Mesendoderm (in vitro differentiated cells): ENCODE measurements around the gene PARP6.

Source experiments
- DNase-seq: peaks from one replicate; pipeline ENCODE4 v3.0.0; 2013
- H2AK5ac ChIP-seq: 2 replicates; pipeline ENCODE4 v1.6.1; 2013; ENCODE audit warnings: low read length, inconsistent platforms
- H2BK120ac ChIP-seq: 2 replicates; pipeline ENCODE4 v1.6.1; 2013; ENCODE audit warnings: low read depth, mild to moderate bottlenecking, low read length, moderate library complexity, mixed read lengths
- H2BK15ac ChIP-seq: replicated peaks from 2 replicates; pipeline ENCODE4 v1.6.1; 2013; ENCODE audit warnings: low read depth, mild to moderate bottlenecking, moderate library complexity
- H2BK5ac ChIP-seq: 2 replicates; pipeline ENCODE4 v1.6.1; 2013; ENCODE audit warnings: low read length, inconsistent platforms
- H3K18ac ChIP-seq: 2 replicates; pipeline ENCODE4 v1.6.1; 2013; ENCODE audit warnings: mild to moderate bottlenecking, low read length, mixed read lengths
- H3K23ac ChIP-seq: one replicate; pipeline ENCODE4 v1.6.1; 2013; ENCODE audit warnings: low read length
- H3K27ac ChIP-seq: 2 replicates; pipeline ENCODE4 v1.5.1; 2013; ENCODE audit warnings: low read depth, mild to moderate bottlenecking, inconsistent platforms, low read length, moderate library complexity
- H3K27me3 ChIP-seq: 2 replicates; pipeline ENCODE4 v1.6.1; 2013; ENCODE audit warnings: low read length, control low read depth, mild to moderate bottlenecking, inconsistent platforms; ENCODE audit not compliant: insufficient read depth, poor library complexity
- H3K36me3 ChIP-seq: 2 replicates; pipeline ENCODE4 v1.6.1; 2013; ENCODE audit warnings: low read length, inconsistent platforms; ENCODE audit not compliant: control insufficient read depth, insufficient read depth
- H3K4ac ChIP-seq: one replicate; pipeline ENCODE4 v1.6.1; 2013; ENCODE audit warnings: low read depth, mild to moderate bottlenecking, low read length, moderate library complexity
- H3K4me1 ChIP-seq: 2 replicates; pipeline ENCODE4 v1.6.1; 2013; ENCODE audit warnings: low read depth, low read length, inconsistent platforms; ENCODE audit not compliant: control insufficient read depth
- H3K4me2 ChIP-seq: 2 replicates; pipeline ENCODE4 v1.6.1; 2013; ENCODE audit warnings: low read length
- H3K4me3 ChIP-seq: 2 replicates; pipeline ENCODE4 v1.5.1; 2013; ENCODE audit warnings: mild to moderate bottlenecking, low read length
- H3K56ac ChIP-seq: one replicate; pipeline ENCODE4 v1.6.1; 2013; ENCODE audit warnings: low read length
- H3K79me1 ChIP-seq: 2 replicates; pipeline ENCODE4 v1.6.1; 2013; ENCODE audit warnings: low read length, inconsistent platforms
- H3K79me2 ChIP-seq: 2 replicates; pipeline ENCODE4 v1.6.1; 2013; ENCODE audit warnings: mild to moderate bottlenecking, low read length; ENCODE audit not compliant: control insufficient read depth, insufficient read depth
- H3K9ac ChIP-seq: 2 replicates; pipeline ENCODE4 v1.6.1; 2013; ENCODE audit warnings: low read length, inconsistent platforms
- H4K5ac ChIP-seq: one replicate; pipeline ENCODE4 v1.6.1; 2013; ENCODE audit warnings: low read length
- H4K8ac ChIP-seq: one replicate; pipeline ENCODE4 v1.6.1; 2013; ENCODE audit warnings: low read depth, mild to moderate bottlenecking, control low read depth, low read length, moderate library complexity
- WGBS: extraction: QIAGEN DNeasy Blood & Tissue Kit; methylation state at CpG from one replicate; pipeline ENCODE4 v1.1.7; 2013; ENCODE audit warnings: low lambda C conversion rate, missing lambda C conversion rate; ENCODE audit not compliant: insufficient coverage; ENCODE audit errors: extremely low coverage; 5-methylcytosine and 5-hydroxymethylcytosine counted together

The PARP6 gene

DNA sequence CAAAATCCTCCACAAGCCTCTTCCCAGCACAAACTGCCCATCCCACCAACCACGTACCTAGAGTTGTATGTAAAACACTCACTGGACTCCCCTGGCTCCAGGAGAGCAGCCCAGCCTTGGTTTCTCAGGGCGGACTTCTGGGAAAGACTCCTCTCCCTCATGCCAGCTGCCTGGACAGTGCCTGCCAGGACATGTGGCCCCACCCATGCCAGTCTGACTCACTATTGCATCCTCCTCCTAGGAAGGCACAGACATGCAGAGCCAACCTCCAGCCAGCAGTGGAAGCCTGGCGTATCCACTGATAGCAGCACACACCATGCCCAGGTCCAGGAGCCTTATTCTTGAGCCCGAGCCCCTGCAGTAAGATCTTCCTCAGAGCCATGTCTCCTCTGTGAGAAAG is 50.0 kb downstream of the PARP6 start:
- Histone ChIP-seq H3K23ac (no peak overlapping the region), H4K5ac (no peak overlapping the region), H3K27ac (no peak overlapping the region), H3K27me3 (no peaks in the 10 kb centered on the region), H4K8ac (no peak overlapping the region), H3K36me3 (peaks cover 30% of the 10 kb centered on the region), H3K4me2 (no peak overlapping the region), H2BK15ac (no peak overlapping the region), H3K4me1 (peaks cover 8% of the 10 kb centered on the region), H3K9ac (no peak overlapping the region), H2AK5ac (no peak overlapping the region), H3K4me3 (no peak overlapping the region), H2BK5ac (no peak overlapping the region), H3K79me2 (peaks cover 80% of the 10 kb centered on the region), H3K56ac (no peak overlapping the region), H3K79me1 (peaks cover 32% of the 10 kb centered on the region), H2BK120ac (no peak overlapping the region), H3K4ac (no peak overlapping the region), H3K18ac (no peak overlapping the region)
- WGBS, result no CpG with 5 or more reads among the region's 4 CpGs
- peak; percentile 19 for DNase-seq

DNA sequence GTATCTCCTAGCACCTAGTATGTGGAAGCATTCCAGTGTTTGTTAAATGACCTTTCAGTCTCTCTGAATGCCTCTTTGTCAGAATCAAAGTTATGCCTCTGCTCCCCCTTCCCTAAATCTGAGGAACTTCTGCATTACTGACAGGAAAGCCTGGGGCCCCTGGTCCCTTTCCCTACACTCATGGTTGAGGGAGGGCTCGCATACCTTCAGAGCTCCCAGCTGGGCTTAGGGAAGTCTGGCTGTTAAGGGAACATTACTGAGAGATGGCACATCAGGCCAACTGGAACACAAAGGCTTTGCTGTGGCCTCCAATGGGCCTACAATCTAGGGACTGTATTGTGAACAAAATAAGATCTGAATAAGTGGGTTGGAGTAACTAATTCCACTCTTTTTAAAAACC is 51.7 kb downstream of the PARP6 start:
- Histone ChIP-seq H3K4me3 (no peak overlapping the region), H3K27me3 (no peaks in the 10 kb centered on the region), H3K36me3 (peaks cover 41% of the 10 kb centered on the region), H2BK120ac (no peak overlapping the region), H3K18ac (no peak overlapping the region), H3K4me2 (no peak overlapping the region), H3K79me1 (peaks cover 33% of the 10 kb centered on the region), H3K56ac (no peak overlapping the region), H3K23ac (no peak overlapping the region), H2AK5ac (no peak overlapping the region), H4K5ac (no peak overlapping the region), H3K27ac (no peak overlapping the region), H4K8ac (no peak overlapping the region), H2BK15ac (no peak overlapping the region), H3K79me2 (peaks cover 66% of the 10 kb centered on the region), H3K4me1 (peaks cover 3% of the 10 kb centered on the region), H3K9ac (no peak overlapping the region), H2BK5ac (no peak overlapping the region), H3K4ac (no peak overlapping the region)
- WGBS, result no CpG with 5 or more reads among the region's 1 CpG
- peak; percentile 65 for DNase-seq

DNA sequence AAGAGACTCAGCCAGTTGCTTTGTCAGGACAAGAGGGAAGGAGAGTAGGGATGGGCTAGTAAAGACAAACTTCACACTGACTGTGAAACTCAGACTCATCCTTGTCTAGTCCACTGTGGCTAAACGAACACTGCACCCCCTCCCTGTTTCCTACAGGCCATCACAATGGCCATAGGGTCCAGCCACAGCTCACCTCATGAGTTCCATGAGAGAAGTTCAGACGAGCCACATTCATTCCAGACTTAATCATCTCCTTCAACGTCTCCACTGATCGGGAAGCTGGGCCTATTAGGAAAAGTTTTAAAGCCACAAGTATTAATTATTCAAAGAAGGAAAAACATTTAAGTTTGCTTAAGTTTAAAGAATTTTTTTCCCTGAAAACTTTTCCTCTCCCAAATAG is 55.1 kb downstream of the PARP6 start:
- Histone ChIP-seq H2BK15ac (no peak overlapping the region), H3K4ac (no peak overlapping the region), H3K18ac (no peak overlapping the region), H4K8ac (no peak overlapping the region), H2BK5ac (no peak overlapping the region), H3K27me3 (no peaks in the 10 kb centered on the region), H3K27ac (no peak overlapping the region), H3K9ac (no peak overlapping the region), H2AK5ac (no peak overlapping the region), H3K56ac (no peak overlapping the region), H3K4me3 (no peak overlapping the region), H3K4me1 (peaks cover 2% of the 10 kb centered on the region), H3K4me2 (no peak overlapping the region), H3K79me1 (peaks cover 27% of the 10 kb centered on the region), H4K5ac (no peak overlapping the region), H3K23ac (no peak overlapping the region), H3K36me3 (peaks cover 42% of the 10 kb centered on the region), H3K79me2 (peaks cover 36% of the 10 kb centered on the region), H2BK120ac (no peak overlapping the region)
- DNase-seq, result no peak
- no CpG with 5 or more reads among the region's 4 CpGs for WGBS

- Histone ChIP-seq H3K4ac (no peak overlapping the region), H2BK120ac (no peak overlapping the region), H3K9ac (no peak overlapping the region), H3K4me3 (no peak overlapping the region), H3K27ac (no peak overlapping the region), H3K79me1 (peaks cover 25% of the 10 kb centered on the region), H3K79me2 (peaks cover 26% of the 10 kb centered on the region), H3K23ac (no peak overlapping the region), H3K4me1 (peaks cover under 1% of the 10 kb centered on the region), H4K5ac (no peak overlapping the region), H3K18ac (no peak overlapping the region), H4K8ac (no peak overlapping the region), H3K27me3 (no peaks in the 10 kb centered on the region), H2BK5ac (no peak overlapping the region), H3K56ac (no peak overlapping the region), H2BK15ac (no peak overlapping the region), H2AK5ac (no peak overlapping the region), H3K4me2 (no peak overlapping the region), H3K36me3 (peaks cover 43% of the 10 kb centered on the region)
- WGBS, result no CpG with 5 or more reads among the region's 1 CpG
- DNase-seq, result no peak
These were observed 56.3 kb downstream of the PARP6 start for GRCh38 chr15:72216079-72216478.

DNA sequence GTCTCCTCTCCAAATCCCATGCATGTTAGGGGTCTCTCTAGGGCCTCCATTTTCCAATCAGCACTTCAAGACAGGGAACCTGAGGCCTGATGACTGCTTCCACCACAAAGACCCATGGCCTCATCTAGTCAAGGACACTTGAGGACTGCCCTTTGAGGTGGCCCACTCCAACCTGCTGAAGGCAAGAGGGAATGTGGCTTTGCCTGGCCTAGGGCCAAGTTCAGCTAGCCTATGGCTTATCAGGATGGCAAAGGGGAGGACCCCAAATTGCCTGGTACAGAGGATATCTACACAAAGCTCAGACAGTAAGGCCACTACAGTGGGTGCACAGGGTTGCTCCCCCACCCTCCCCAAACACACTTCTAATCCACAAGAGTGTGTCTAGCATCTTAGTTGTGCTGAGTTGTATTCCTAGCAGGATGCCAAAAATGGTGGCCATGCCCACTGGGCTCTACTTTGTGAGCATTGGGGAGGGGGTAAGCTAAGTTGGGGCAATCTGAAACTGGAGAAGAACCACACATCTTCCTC is 64.7 kb downstream of the PARP6 start:
- no peaks in the 10 kb centered on the region for H3K4me1 ChIP-seq

DNA sequence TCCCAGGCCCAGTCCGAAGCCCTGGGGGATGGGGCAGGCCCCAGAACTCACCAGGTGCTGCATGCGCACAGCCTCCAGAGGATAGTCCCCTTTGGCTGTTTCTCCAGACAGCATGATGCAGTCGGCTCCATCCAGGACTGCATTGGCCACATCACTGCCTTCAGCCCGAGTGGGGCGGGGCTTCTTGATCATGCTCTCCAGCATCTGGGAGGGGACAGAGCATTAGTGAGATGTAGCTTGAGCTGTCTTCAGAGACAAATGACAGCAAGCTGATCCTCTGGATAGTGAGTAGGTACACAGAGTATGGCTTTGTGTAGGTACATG is 65.7 kb downstream of the PARP6 start:
- Histone ChIP-seq H3K27me3 (no peaks in the 10 kb centered on the region), H3K4ac (no peak overlapping the region), H2BK5ac (no peak overlapping the region), H3K79me2 (peaks cover 3% of the 10 kb centered on the region), H2AK5ac (no peak overlapping the region), H3K23ac (no peak overlapping the region), H3K4me3 (no peak overlapping the region), H4K5ac (no peak overlapping the region), H3K9ac (no peak overlapping the region), H3K27ac (no peak overlapping the region), H3K18ac (no peak overlapping the region), H2BK120ac (no peak overlapping the region), H3K56ac (no peak overlapping the region), H3K4me1 (no peaks in the 10 kb centered on the region), H2BK15ac (no peak overlapping the region), H3K79me1 (peaks cover 22% of the 10 kb centered on the region), H4K8ac (no peak overlapping the region), H3K4me2 (no peak overlapping the region), H3K36me3 (peaks cover 66% of the 10 kb centered on the region)
- DNase-seq, result no peak
- no CpG with 5 or more reads among the region's 5 CpGs for WGBS

More for the DNA sequence above, 64.7 kb downstream of the PARP6 start:
- Histone ChIP-seq H4K5ac (no peak overlapping the region), H3K9ac (no peak overlapping the region), H3K4me3 (no peak overlapping the region), H3K18ac (no peak overlapping the region), H2BK5ac (no peak overlapping the region), H2BK120ac (no peak overlapping the region), H3K79me2 (peaks cover 3% of the 10 kb centered on the region), H3K4ac (no peak overlapping the region), H3K27ac (no peak overlapping the region), H3K56ac (no peak overlapping the region), H3K27me3 (no peaks in the 10 kb centered on the region), H3K79me1 (peaks cover 22% of the 10 kb centered on the region), H3K4me2 (no peak overlapping the region), H3K23ac (no peak overlapping the region), H3K36me3 (peaks cover 60% of the 10 kb centered on the region), H2AK5ac (no peak overlapping the region), H2BK15ac (no peak overlapping the region), H4K8ac (no peak overlapping the region)
- no peak for DNase-seq
